GM21825 (cell line): Measurements from ENCODE around the gene CHERP.
A peak's percentile ranks its signal among the peaks of the same experiment; 100 is the strongest.

ENCODE experiments used
- ATAC-seq: cut with Tn5 transposase; IDR thresholded peaks from one replicate; pipeline ENCODE4 v1.9.1; 2021; ENCODE audit warnings: mild to moderate bottlenecking, moderate library complexity; ENCODE audit not compliant: unreplicated experiment

Gene CHERP

GRCh38 chr19:16542045-16542909, at the start of gene CHERP:
TSS of gene CHERP (minus strand) at chr19:16542437. CDS start at chr19:16542378, 59 bp downstream.
- ATAC-seq, result peak; percentile 63

GRCh38 chr19:16590876-16591802, 48.9 kb upstream of the CHERP start:
- ATAC-seq, result no peak

- no peak for ATAC-seq
Observed at GRCh38 chr19:16589917-16590316, 47.7 kb upstream of the CHERP start.

GRCh38 chr19:16588824-16589577, 46.8 kb upstream of the CHERP start:
- ATAC-seq, result no peak

- ATAC-seq, result peak; percentile 32
Observed at GRCh38 chr19:16587833-16588823, 45.9 kb upstream of the CHERP start.

GRCh38 chr19:16586991-16587832, 45.0 kb upstream of the CHERP start:
- ATAC-seq, result no peak

- ATAC-seq, result no peak
Observed at GRCh38 chr19:16586477-16586871, 44.2 kb upstream of the CHERP start.

- ATAC-seq, result peak; percentile 22
Observed at GRCh38 chr19:16585808-16586476, 43.7 kb upstream of the CHERP start.

GRCh38 chr19:16585094-16585801, 43.0 kb upstream of the CHERP start:
- no peak for ATAC-seq

- peak; percentile 38 for ATAC-seq
Observed at GRCh38 chr19:16584248-16585093, 42.2 kb upstream of the CHERP start.

GRCh38 chr19:16582486-16583261, 40.4 kb upstream of the CHERP start:
- no peak for ATAC-seq

GRCh38 chr19:16581971-16582343, 39.7 kb upstream of the CHERP start:
- no peak for ATAC-seq

GRCh38 chr19:16581145-16581970, 39.1 kb upstream of the CHERP start:
- no peak for ATAC-seq

GRCh38 chr19:16579381-16579780, 37.1 kb upstream of the CHERP start:
- ATAC-seq, result no peak

GRCh38 chr19:16577531-16577985, 35.3 kb upstream of the CHERP start:
- ATAC-seq, result no peak
